ENCODE data around the gene UBE2L3.

GRCh38 chr22:21579474-21579851 lies 11.9 kb downstream of the UBE2L3 start:
- TF ChIP-seq CTCF (conservative IDR thresholded peaks at IDR 0.05; ENCODE audit: low read depth in 2 of 2) = no peak
- TF ChIP-seq POLR2AphosphoS5 (IDR thresholded peaks at IDR 0.05; ENCODE audit: low read depth) = no peak
- TF ChIP-seq EZH2 (IDR thresholded peaks at IDR 0.05; ENCODE audit: low read depth, unreplicated experiment) = no peak
- no peak for TF ChIP-seq EZH2phosphoT487 (IDR thresholded peaks at IDR 0.05; ENCODE audit: unreplicated experiment)
- TF ChIP-seq JUNB (IDR thresholded peaks at IDR 0.05; ENCODE audit: unreplicated experiment) = no peak
- no peak for TF ChIP-seq CREB1 (CRISPR knock-in tag; IDR thresholded peaks at IDR 0.05; ENCODE audit: low read depth)
